ENCODE results near the gene KIAA1191.

GRCh38 chr5:176397736-176398420 lies 36.3 kb upstream of the KIAA1191 start:
- TF ChIP-seq RAD21 (IDR thresholded peaks at IDR 0.05; ENCODE audit: low read length) (no peak), MAFK (IDR thresholded peaks at IDR 0.05; ENCODE audit: low read depth, low read length) (no peak), CTCF (conservative IDR thresholded peaks at IDR 0.05; ENCODE audit: low read depth, low read length) (no peak), POLR2A (IDR thresholded peaks at IDR 0.05; ENCODE audit: low read depth, low read length) (no peak), MXI1 (IDR thresholded peaks at IDR 0.05; ENCODE audit: borderline replicate concordance, low read depth, low read length) (no peak), FOS (IDR thresholded peaks at IDR 0.05; ENCODE audit: low read depth, low read length) (no peak), SMC3 (IDR thresholded peaks at IDR 0.05; ENCODE audit: low read depth, low read length) (no peak), MAZ (IDR thresholded peaks at IDR 0.05; ENCODE audit: borderline replicate concordance, low read depth, low read length) (no peak), BHLHE40 (IDR thresholded peaks at IDR 0.05; ENCODE audit: low read depth, low read length) (no peak), USF2 (IDR thresholded peaks at IDR 0.05; ENCODE audit: low read depth, low read length) (no peak), CEBPB (IDR thresholded peaks at IDR 0.05; ENCODE audit: low read depth, low read length) (no peak)
- TF ChIP-seq, protein P1, sequence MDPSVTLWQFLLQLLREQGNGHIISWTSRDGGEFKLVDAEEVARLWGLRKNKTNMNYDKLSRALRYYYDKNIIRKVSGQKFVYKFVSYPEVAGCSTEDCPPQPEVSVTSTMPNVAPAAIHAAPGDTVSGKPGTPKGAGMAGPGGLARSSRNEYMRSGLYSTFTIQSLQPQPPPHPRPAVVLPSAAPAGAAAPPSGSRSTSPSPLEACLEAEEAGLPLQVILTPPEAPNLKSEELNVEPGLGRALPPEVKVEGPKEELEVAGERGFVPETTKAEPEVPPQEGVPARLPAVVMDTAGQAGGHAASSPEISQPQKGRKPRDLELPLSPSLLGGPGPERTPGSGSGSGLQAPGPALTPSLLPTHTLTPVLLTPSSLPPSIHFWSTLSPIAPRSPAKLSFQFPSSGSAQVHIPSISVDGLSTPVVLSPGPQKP (IDR thresholded peaks at IDR 0.05; ENCODE audit: borderline replicate concordance, low read depth, low read length): no peak

Data from IMR-90 (cell line).